Stimulated activated CD4-positive, alpha-beta T cell treated with anti-CD3 and anti-CD28 coated beads, Interleukin-1b, Interleukin-23, amount 100 ng/mL, for 24 hours (primary cell): Measurements from ENCODE around the gene TMF1.
A peak's percentile ranks its signal among the peaks of the same experiment; 100 is the strongest.

Experiments used
- DNase-seq, 4 experiments: peaks; one replicate each; pipeline ENCODE4 v3.0.0-alpha.2; 2020; ENCODE audit warnings: low read depth in 4 of 4, low spot score in 1 of 4

TMF1 gene

GRCh38 chr3:69051756-69052471 is at the start of gene TMF1:
Gene TMF1, minus strand, starts transcription at chr3:69052333. Its CDS starts 247 bp downstream, at chr3:69052086.
- peak; percentile 94 to 98 (median 95) for DNase-seq

- no peak for DNase-seq
Observed at GRCh38 chr3:69099576-69099975, 47.4 kb upstream of the TMF1 start.

GRCh38 chr3:69097407-69098086 is 45.4 kb upstream of the TMF1 start:
- no peak for DNase-seq

- no peak for DNase-seq
Observed at GRCh38 chr3:69096299-69096698, 44.2 kb upstream of the TMF1 start.

GRCh38 chr3:69095636-69096035 is 43.5 kb upstream of the TMF1 start:
- DNase-seq, result no peak

GRCh38 chr3:69094467-69095205 is 42.5 kb upstream of the TMF1 start:
- no peak for DNase-seq

- DNase-seq, result no peak
Observed at GRCh38 chr3:69092030-69092516, 39.9 kb upstream of the TMF1 start.

- no peak for DNase-seq
Observed at GRCh38 chr3:69091389-69092029, 39.4 kb upstream of the TMF1 start.

- DNase-seq, result no peak
Observed at GRCh38 chr3:69090021-69090420, 37.9 kb upstream of the TMF1 start.

GRCh38 chr3:69088063-69088462 is 35.9 kb upstream of the TMF1 start:
- no peak for DNase-seq

- DNase-seq, result no peak
Observed at GRCh38 chr3:69087030-69087791, 35.1 kb upstream of the TMF1 start.

GRCh38 chr3:69085833-69086722 is 33.9 kb upstream of the TMF1 start:
- peak; percentile 51 to 75 (median 67) for DNase-seq

- DNase-seq, result no peak
Observed at GRCh38 chr3:69085168-69085832, 33.2 kb upstream of the TMF1 start.

- DNase-seq, result peak; percentile 69 to 84 (median 82)
Observed at GRCh38 chr3:69084326-69085167, 32.4 kb upstream of the TMF1 start, which contains the start of gene ARL6IP5. Gene ARL6IP5, plus strand, starts transcription at chr3:69084937. Its CDS starts 111 bp downstream, at chr3:69085048.

- DNase-seq, result peak in 3 of 4 experiments; percentile 49 to 70 (median 58)
Observed at GRCh38 chr3:69082805-69083204, 30.7 kb upstream of the TMF1 start.

- no peak for DNase-seq
Observed at GRCh38 chr3:69082361-69082760, 30.2 kb upstream of the TMF1 start.

- no peak for DNase-seq
Observed at GRCh38 chr3:69081583-69082262, 29.6 kb upstream of the TMF1 start.
